ENCODE results near the gene BTBD9. TPM values are rescaled to one million over a fixed set of nuclear protein-coding genes. Genes with fewer than 3 reads are reported as not detected.

The BTBD9 gene
- polyA plus RNA-seq, 1 donor: 7.7 TPM

Other genes starting within 250 kb of the BTBD9 start
- 111 TPM for gene GLO1, start 63.2 kb upstream of the BTBD9 start, polyA plus RNA-seq (ENCODE audit: insufficient read length)
- 2.1 TPM for gene DNAH8, start 75.4 kb upstream of the BTBD9 start, polyA plus RNA-seq (ENCODE audit: insufficient read length)